GM12891 (cell line): ENCODE data around the gene FCRLB.

Experiments
- POLR2A ChIP-seq: IDR thresholded peaks from 2 replicates; pipeline ENCODE4 v1.6.1; 2011; ENCODE audit warnings: low read depth, low read length, control low read depth
- POLR2AphosphoS5 ChIP-seq: IDR thresholded peaks from 2 replicates; pipeline ENCODE4 v1.6.1; 2011; ENCODE audit warnings: low read depth, low read length, control low read depth

- TF ChIP-seq POLR2A (no peak), POLR2AphosphoS5 (no peak)
Measured at GRCh38 chr1:161730050-161730564, 8.8 kb downstream of the FCRLB start.
